GM10847 (cell line): ENCODE measurements around the gene DCLK1.

ENCODE experiments used
- POLR2A ChIP-seq: IDR thresholded peaks from 2 replicates; pipeline ENCODE4 v1.6.1; 2011; ENCODE audit not compliant: insufficient read length; ENCODE audit errors: extremely low read depth

Gene DCLK1

GRCh38 chr13:35764326-35765015 is 366.7 kb downstream of the DCLK1 start:
- no peak for TF ChIP-seq POLR2A

DNA sequence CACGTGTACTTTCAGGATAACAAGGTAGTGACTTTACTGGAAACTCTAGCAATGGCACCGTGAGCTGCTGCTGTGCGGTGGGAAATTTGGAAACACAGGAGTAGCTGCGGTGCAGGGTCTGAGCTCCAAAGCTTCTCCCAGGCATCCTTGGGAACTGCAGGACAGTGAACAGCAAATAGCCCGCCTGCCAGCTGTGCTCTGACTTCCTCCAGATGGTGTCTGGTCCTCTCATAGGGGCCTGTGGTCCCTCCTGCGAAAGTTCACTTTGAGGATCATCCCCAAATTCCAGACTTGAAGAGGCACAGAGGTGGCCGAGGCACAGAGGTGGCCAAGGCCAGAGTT is 367.4 kb downstream of the DCLK1 start:
- TF ChIP-seq POLR2A, result no peak

DNA sequence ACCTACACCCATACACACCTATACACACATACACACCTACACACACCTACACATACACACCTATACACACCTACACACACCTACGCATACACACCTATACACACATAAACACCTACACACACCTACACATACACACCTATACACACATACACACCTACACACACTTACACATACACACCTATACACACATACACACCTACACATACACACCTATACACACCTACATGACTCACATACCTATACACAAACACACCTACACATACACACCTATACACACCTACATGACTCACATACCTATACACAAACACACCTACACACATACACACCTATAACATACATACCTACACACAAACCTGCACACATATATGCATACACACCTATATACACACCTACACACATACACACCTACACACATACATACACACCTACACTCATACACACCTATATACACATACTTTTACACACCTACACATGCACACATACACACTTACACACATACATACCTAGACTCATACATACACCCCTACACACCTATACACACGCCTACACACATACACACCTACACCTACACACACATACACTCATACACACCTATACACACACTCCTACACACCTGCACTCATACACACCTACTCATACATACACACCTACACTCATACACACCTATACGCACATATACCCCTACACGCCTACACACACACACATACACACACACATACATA is 368.0 kb downstream of the DCLK1 start:
- TF ChIP-seq POLR2A, result no peak

- TF ChIP-seq POLR2A, result no peak
Observed at GRCh38 chr13:35761440-35762252, 369.5 kb downstream of the DCLK1 start.

DNA sequence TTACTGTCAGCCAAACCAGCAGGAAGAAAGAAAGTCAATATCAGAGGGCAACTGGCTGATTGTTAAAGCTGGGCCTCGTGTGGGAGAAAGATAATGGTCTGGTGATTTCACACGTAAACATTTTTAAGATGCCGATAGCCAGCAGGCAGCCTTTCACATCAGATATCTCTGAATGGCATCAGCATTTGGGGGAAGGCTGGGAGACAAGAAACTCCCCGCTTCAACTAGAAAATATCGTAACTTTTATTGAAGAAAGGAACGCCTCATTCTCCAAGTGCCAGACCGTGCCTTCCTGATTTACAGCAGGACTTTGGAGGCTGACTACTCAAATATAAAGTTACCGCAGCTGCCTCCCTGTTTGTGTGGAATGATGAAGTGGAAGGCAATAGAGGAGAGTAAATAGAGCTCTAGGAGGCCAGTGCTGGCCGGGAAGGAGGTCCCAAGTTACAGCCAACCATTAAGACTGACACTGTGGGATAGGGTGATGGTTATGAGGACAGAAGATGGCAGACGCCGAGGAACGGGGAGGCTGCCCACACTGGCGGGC is 370.4 kb downstream of the DCLK1 start:
- TF ChIP-seq POLR2A, result no peak

- TF ChIP-seq POLR2A, result no peak
Observed at GRCh38 chr13:35747594-35747993, 383.6 kb downstream of the DCLK1 start.

DNA sequence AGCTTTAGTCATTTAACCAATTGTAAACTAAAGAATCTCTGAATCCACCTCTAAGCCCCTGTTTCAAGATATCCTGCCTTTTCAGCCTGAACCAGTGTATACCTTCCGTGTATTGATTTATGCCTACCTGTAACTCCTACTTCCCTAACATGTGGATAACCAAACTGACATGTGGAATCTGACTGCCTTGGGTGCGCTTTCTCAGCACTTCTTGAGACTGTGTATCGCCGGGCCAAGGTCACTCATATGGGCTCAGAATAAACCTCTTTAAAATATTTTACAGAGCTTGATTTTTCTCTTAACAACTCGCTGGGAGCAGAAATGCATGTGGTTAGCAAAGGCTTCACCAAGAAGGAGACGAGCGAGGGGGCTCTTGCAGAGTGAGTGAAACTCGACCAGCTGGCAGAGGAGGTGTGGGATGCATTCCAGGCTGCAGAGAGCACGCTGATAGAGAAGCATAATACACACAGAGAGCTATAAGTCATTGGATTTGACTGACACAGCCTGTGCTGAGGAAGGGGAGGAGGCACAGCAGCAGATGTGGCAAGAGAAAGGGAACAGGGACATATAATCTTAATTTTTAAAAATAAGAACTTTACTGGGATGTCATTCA is 386.5 kb downstream of the DCLK1 start:
- no peak for TF ChIP-seq POLR2A

- no peak for TF ChIP-seq POLR2A
Observed at GRCh38 chr13:35744144-35744543, 387.0 kb downstream of the DCLK1 start.

GRCh38 chr13:35743165-35743564 is 388.0 kb downstream of the DCLK1 start:
- TF ChIP-seq POLR2A, result no peak

DNA sequence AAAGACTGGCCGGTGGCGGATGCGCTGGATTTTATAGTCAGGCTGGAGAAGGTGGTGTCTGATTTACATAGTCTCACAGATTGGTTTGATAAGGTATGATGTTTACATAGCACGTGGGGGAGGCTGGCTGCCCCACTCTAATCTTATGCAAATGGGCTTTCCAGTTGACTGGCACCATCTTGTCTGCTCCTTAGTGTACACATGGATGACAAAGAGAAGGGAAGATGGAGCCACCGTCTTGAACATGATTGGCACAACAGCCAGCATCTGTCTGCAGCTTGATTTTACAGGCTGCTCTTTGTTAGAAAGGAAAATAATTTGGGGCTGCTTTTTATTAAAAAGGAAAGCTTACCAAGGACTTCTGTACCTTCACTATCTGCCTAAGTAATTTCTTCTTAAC is 389.5 kb downstream of the DCLK1 start:
- TF ChIP-seq POLR2A, result no peak

GRCh38 chr13:35736876-35737275 is 394.3 kb downstream of the DCLK1 start:
- no peak for TF ChIP-seq POLR2A

GRCh38 chr13:35733827-35734226 is 397.4 kb downstream of the DCLK1 start:
- no peak for TF ChIP-seq POLR2A

- no peak for TF ChIP-seq POLR2A
Observed at GRCh38 chr13:35732565-35732964, 398.6 kb downstream of the DCLK1 start.

GRCh38 chr13:35731471-35731870 is 399.7 kb downstream of the DCLK1 start:
- no peak for TF ChIP-seq POLR2A

- no peak for TF ChIP-seq POLR2A
Observed at GRCh38 chr13:35729926-35730627, 401.1 kb downstream of the DCLK1 start.

GRCh38 chr13:35727881-35728280 is 403.3 kb downstream of the DCLK1 start:
- no peak for TF ChIP-seq POLR2A
